ENCODE data around the gene TIMM23. TPM values are rescaled to one million over a fixed set of nuclear protein-coding genes. Genes with fewer than 3 reads are reported as not detected.

TIMM23 gene
- total and polyA plus RNA-seq, 2 donors from 2014 or later: 52.0 to 107 TPM

GRCh38 chr10:46028584-46029460 lies 56.5 kb downstream of the TIMM23 start:
- no peaks in the 10 kb centered on the region for H3K27me3 ChIP-seq (ENCODE audit: control insufficient read depth, insufficient read depth, low read length)
- peak overlapping the region in 2 of 3 donors; percentile 76 to 94 for H3K9ac ChIP-seq (ENCODE audit: low read length in 3 of 3)
- peak overlapping the region; percentile 91 to 96 for H3K27ac ChIP-seq (ENCODE audit: low read depth in 2 of 2, low read length in 2 of 2)
- peak overlapping the region; percentile 14 to 93 (median 90) for H3K4me3 ChIP-seq (ENCODE audit: low read length in 3 of 3)
- no peaks in the 10 kb centered on the region for H3K9me3 ChIP-seq (ENCODE audit: control insufficient read depth in 2 of 3, insufficient read depth in 1 of 3, low read length in 3 of 3)
- H3K4me1 ChIP-seq (ENCODE audit: control insufficient read depth in 2 of 3, insufficient read depth in 2 of 3, low read depth in 1 of 3, low read length in 3 of 3): peaks cover 8 to 24% (median 18%) of the 10 kb centered on the region in 3 donors
- DNase-seq (peak in 2 of 5 donors; percentile 71 to 81), FAIRE-seq (no peak)
- no peaks in the 10 kb centered on the region for H3K36me3 ChIP-seq (ENCODE audit: control insufficient read depth in 2 of 3, insufficient read depth in 3 of 3, low read length in 3 of 3)
- intact Hi-C loops (cut with DNase I): no loop called here
- TF ChIP-seq, protein P1, sequence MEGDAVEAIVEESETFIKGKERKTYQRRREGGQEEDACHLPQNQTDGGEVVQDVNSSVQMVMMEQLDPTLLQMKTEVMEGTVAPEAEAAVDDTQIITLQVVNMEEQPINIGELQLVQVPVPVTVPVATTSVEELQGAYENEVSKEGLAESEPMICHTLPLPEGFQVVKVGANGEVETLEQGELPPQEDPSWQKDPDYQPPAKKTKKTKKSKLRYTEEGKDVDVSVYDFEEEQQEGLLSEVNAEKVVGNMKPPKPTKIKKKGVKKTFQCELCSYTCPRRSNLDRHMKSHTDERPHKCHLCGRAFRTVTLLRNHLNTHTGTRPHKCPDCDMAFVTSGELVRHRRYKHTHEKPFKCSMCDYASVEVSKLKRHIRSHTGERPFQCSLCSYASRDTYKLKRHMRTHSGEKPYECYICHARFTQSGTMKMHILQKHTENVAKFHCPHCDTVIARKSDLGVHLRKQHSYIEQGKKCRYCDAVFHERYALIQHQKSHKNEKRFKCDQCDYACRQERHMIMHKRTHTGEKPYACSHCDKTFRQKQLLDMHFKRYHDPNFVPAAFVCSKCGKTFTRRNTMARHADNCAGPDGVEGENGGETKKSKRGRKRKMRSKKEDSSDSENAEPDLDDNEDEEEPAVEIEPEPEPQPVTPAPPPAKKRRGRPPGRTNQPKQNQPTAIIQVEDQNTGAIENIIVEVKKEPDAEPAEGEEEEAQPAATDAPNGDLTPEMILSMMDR (IDR thresholded peaks at IDR 0.05; ENCODE audit: borderline replicate concordance, extremely low read depth, insufficient read depth): peak; percentile 54

DNA sequence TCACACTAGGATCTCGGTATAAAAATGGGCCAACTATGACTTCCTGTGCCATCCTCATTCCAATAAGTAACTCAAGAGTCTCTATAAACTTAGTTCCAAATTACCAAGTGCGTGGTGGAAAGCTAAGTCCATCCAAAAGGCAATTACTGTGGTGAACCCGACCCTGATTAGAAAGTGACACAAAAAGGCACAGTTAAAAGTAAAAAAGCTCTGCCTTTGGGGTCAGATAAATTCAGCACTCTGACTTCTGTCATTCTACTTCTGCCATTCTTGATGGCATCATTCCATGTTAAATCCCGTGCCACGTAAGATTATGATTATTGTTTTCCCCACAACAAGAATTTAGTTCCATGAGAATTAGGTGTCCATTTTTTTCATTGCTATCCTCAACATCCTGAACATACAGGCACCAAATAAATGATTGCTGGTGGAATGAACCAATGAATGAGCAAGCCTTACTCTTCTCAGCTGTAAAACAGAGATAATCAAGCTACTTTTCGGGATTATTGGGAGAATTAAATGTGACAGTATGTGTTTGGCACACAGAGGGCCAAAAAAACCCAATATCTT lies 57.3 kb downstream of the TIMM23 start:
- peak overlapping the region; percentile 91 to 96 for H3K27ac ChIP-seq (ENCODE audit: low read depth in 2 of 2, low read length in 2 of 2)
- FAIRE-seq (no peak), DNase-seq (no peak)
- H3K9me3 ChIP-seq (ENCODE audit: control insufficient read depth in 2 of 3, insufficient read depth in 1 of 3, low read length in 3 of 3): no peaks in the 10 kb centered on the region
- H3K27me3 ChIP-seq (ENCODE audit: control insufficient read depth, insufficient read depth, low read length): no peaks in the 10 kb centered on the region
- H3K4me1 ChIP-seq (ENCODE audit: control insufficient read depth in 2 of 3, insufficient read depth in 2 of 3, low read depth in 1 of 3, low read length in 3 of 3): peaks cover 7 to 24% (median 18%) of the 10 kb centered on the region in 3 donors
- intact Hi-C loops (cut with DNase I): no loop called here
- H3K9ac ChIP-seq (ENCODE audit: low read length in 3 of 3): peak overlapping the region; percentile 76 to 96 (median 94)
- peak overlapping the region; percentile 90 to 96 (median 93) for H3K4me3 ChIP-seq (ENCODE audit: low read length in 3 of 3)
- TF ChIP-seq, protein P1 (IDR thresholded peaks at IDR 0.05; ENCODE audit: borderline replicate concordance, extremely low read depth, insufficient read depth): no peak
- no peaks in the 10 kb centered on the region for H3K36me3 ChIP-seq (ENCODE audit: control insufficient read depth in 2 of 3, insufficient read depth in 3 of 3, low read length in 3 of 3)

DNA sequence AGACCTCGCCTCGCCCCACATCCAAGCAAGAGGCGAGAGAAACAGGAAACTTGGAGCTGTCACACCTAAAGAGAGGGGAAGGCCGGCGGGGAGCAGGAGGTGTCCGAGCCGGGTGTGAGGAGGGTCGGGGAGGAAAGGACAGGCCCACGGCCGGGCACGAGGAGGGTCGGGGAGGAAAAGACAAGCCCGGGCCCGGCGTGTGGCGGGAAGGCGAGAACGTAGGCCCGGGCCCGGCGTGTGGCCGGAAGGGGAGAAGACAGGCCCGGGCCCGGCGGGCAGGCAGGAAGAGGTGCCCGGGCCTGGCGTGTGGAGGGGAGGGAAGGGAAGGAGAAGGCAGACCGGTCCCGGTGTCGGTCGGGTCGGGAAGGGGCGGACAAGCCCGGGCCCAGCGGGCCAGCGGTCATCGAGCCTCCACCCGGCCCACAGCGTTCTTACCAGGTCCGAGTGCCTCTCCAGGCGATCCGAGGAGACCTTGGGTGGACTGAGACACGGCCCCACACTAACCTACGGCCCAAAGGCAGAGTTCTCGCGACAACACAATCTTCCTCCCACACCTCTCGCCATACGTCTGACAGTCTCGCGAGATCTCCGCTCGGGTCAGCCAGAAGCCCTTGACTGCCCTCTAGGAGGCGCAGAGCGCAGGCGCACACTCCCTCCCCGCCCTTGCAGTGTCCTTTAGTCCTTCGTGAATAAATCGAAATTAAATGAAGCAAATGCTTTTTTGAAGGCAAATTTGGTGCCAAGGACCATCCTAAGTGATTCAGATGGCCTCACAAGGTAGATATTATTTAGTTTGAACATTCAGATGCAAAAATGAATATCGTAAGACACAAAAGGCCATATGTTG lies 58.0 kb downstream of the TIMM23 start, which contains the start of gene NCOA4:
TSS of gene NCOA4 (minus strand) at position 533 of the 847 bp plus-strand sequence. CDS start 13,943 bp downstream, outside the sequence.
- Histone ChIP-seq H3K4me3 (ENCODE audit: low read length in 3 of 3) (peak within 1 kb of the TSS; percentile 90 to 96 (median 93)), H3K36me3 (ENCODE audit: control insufficient read depth in 2 of 3, insufficient read depth in 3 of 3, low read length in 3 of 3) (no peaks in the 10 kb centered on the region), H3K9me3 (ENCODE audit: control insufficient read depth in 2 of 3, insufficient read depth in 1 of 3, low read length in 3 of 3) (no peaks in the 10 kb centered on the region), H3K4me1 (ENCODE audit: control insufficient read depth in 2 of 3, insufficient read depth in 2 of 3, low read depth in 1 of 3, low read length in 3 of 3) (peaks cover 7 to 20% (median 18%) of the 10 kb centered on the region in 3 donors), H3K9ac (ENCODE audit: low read length in 3 of 3) (peak within 1 kb of the TSS; percentile 87 to 96 (median 94)), H3K27ac (ENCODE audit: low read depth in 2 of 2, low read length in 2 of 2) (peak within 1 kb of the TSS; percentile 91 to 96), H3K27me3 (ENCODE audit: control insufficient read depth, insufficient read depth, low read length) (no peaks in the 10 kb centered on the region)
- TF ChIP-seq, protein P1 (IDR thresholded peaks at IDR 0.05; ENCODE audit: borderline replicate concordance, extremely low read depth, insufficient read depth): peak; percentile 40
- no peak for FAIRE-seq
- DNase-seq: peak; percentile 98 to 99 (median 99)
- intact Hi-C loops (cut with DNase I): no loop called here

Data from kidney (tissue), 14 donors.